GM12878 (cell line): ENCODE data around the gene INTS7. TPM values are rescaled to one million over a fixed set of nuclear protein-coding genes. Genes with fewer than 3 reads are reported as not detected.

Source experiments
- ATAC-seq: fragments of 200-7000 bp; cut with Tn5 transposase; 3 replicates; pipeline ENCODE4 v1.9.1; 2020; ENCODE audit warnings: mild to moderate bottlenecking, moderate library complexity
- BruUV-seq: library from RNA; stranded (reverse); fragments of 400-500 nt; replicated peaks from 2 replicates; lab custom pipeline; 2021; lab: Mats Ljungman, UMichigan
- CTCF ChIA-PET: fragments of 300-600 bp; sonication (Branson Sonifier 250); formaldehyde crosslinking; extraction: SDS; loops from one replicate; lab custom pipeline; 2021; ENCODE audit warnings: inconsistent platforms; lab: Yijun Ruan, JAX
- POLR2A ChIA-PET: fragments of 350-600 bp; formaldehyde crosslinking; extraction: SDS; loops from one replicate; lab custom pipeline; 2021; ENCODE audit warnings: inconsistent platforms; lab: Charles Lee
- RAD21 ChIA-PET: fragments of 300-600 bp; sonication (Branson Sonifier 250); formaldehyde crosslinking; loops from one replicate; lab custom pipeline; 2023; ENCODE audit warnings: antibody characterized with exemption; ENCODE audit not compliant: unreplicated experiment; lab: Charles Lee
- SMC1A ChIA-PET: fragments of 300-600 bp; sonication (Branson Sonifier 250); formaldehyde crosslinking; loops from one replicate; lab custom pipeline; 2023; ENCODE audit not compliant: unreplicated experiment, uncharacterized antibody; lab: Charles Lee
- DNase-seq: peaks from one replicate; pipeline ENCODE4 v3.0.0-alpha.2; 2011; ENCODE audit warnings: low read depth, low spot score
- FAIRE-seq: peaks from 3 replicates; lab custom pipeline; 2011; peaks lifted over from hg19 to GRCh38; lab: Jason Lieb, UNC
- H2AFZ ChIP-seq: 2 replicates; pipeline ENCODE4 v1.6.0; 2011; ENCODE audit warnings: low read depth, low read length, control low read depth; ENCODE audit not compliant: control insufficient read depth
- H3K27ac ChIP-seq: 2 replicates; pipeline ENCODE4 v1.5.1; 2011; ENCODE audit warnings: control low read depth; ENCODE audit not compliant: control insufficient read depth, insufficient read depth
- H3K27me3 ChIP-seq, 2 experiments: replicated peaks in 1 of 2; 2 replicates each; pipeline versions ENCODE4 v1.6.0 to v1.6.1; 2011; ENCODE audit warnings: low read length in 1 of 2; ENCODE audit not compliant: control insufficient read depth in 2 of 2, insufficient read depth in 2 of 2
- H3K36me3 ChIP-seq, 2 experiments: 2 replicates each; pipeline ENCODE4 v1.5.1; 2011; ENCODE audit warnings: low read length in 1 of 2; ENCODE audit not compliant: control insufficient read depth in 2 of 2, insufficient read depth in 2 of 2
- H3K4me1 ChIP-seq: 2 replicates; pipeline ENCODE4 v1.6.1; 2011; ENCODE audit warnings: mild to moderate bottlenecking, low read length, moderate library complexity, mixed read lengths; ENCODE audit not compliant: control insufficient read depth, insufficient read depth
- H3K4me2 ChIP-seq: 2 replicates; pipeline ENCODE4 v1.6.0; 2011; ENCODE audit warnings: control low read depth; ENCODE audit not compliant: control insufficient read depth, insufficient read depth
- H3K4me3 ChIP-seq: fragments of 200-600 bp; sonication (generic); 2 replicates; pipeline ENCODE4 v1.5.1; 2016
- H3K79me2 ChIP-seq: 2 replicates; pipeline ENCODE4 v1.6.0; 2011; ENCODE audit warnings: low read length; ENCODE audit not compliant: control insufficient read depth, insufficient read depth
- H3K9ac ChIP-seq: 2 replicates; pipeline ENCODE4 v1.8.0; 2011; ENCODE audit warnings: low read length, control low read depth, mixed read lengths; ENCODE audit not compliant: control insufficient read depth, insufficient read depth
- H3K9me3 ChIP-seq: replicated peaks from 3 replicates; pipeline ENCODE4 v1.5.1; 2011; ENCODE audit warnings: mild to moderate bottlenecking, low read length; ENCODE audit not compliant: control insufficient read depth, insufficient read depth
- H4K20me1 ChIP-seq: 2 replicates; pipeline ENCODE4 v1.6.0; 2011; ENCODE audit not compliant: control insufficient read depth, insufficient read depth
- CREM ChIP-seq: IDR thresholded peaks from 2 replicates; pipeline ENCODE4 v1.6.1; 2014; ENCODE audit warnings: antibody characterized with exemption, low read depth
- EP300 ChIP-seq, 2 experiments: fragments of 150-350 bp in 1 of 2; IDR thresholded peaks; 2 replicates each; pipeline ENCODE4 v1.6.1; 2011 to 2012; ENCODE audit warnings: low read depth in 2 of 2, low read length in 2 of 2, borderline replicate concordance in 1 of 2, improper control_type of control experiment in 1 of 2, inconsistent platforms in 1 of 2; ENCODE audit not compliant: control insufficient read depth in 1 of 2
- IKZF2 ChIP-seq, 2 experiments: fragments of 450-650 bp; IDR thresholded peaks; 2 replicates each; pipeline ENCODE4 v1.6.1; 2017; ENCODE audit warnings: mild to moderate bottlenecking in 2 of 2, moderate library complexity in 2 of 2
- KDM1A ChIP-seq: fragments of 200-600 bp; sonication (generic); IDR thresholded peaks from 2 replicates; pipeline ENCODE4 v1.6.1; 2016; ENCODE audit warnings: borderline replicate concordance
- MTA2 ChIP-seq: fragments of 450-650 bp; IDR thresholded peaks from 2 replicates; pipeline ENCODE4 v1.6.1; 2016; ENCODE audit warnings: low read depth, mild to moderate bottlenecking, moderate library complexity
- NBN ChIP-seq: fragments of 450-650 bp; IDR thresholded peaks from 2 replicates; pipeline ENCODE4 v1.6.1; 2016
- NR2F1 ChIP-seq: fragments of 450-650 bp; conservative IDR thresholded peaks from 2 replicates; pipeline ENCODE4 v1.6.1; 2017; ENCODE audit warnings: mild to moderate bottlenecking
- POLR2AphosphoS5 ChIP-seq: IDR thresholded peaks from 2 replicates; pipeline ENCODE4 v1.6.1; 2011; ENCODE audit warnings: mild to moderate bottlenecking, low read length, inconsistent platforms
- RELA ChIP-seq: fragments of 450-650 bp; IDR thresholded peaks from 2 replicates; pipeline ENCODE4 v1.8.0; 2014; ENCODE audit warnings: borderline replicate concordance; ENCODE audit not compliant: partially characterized antibody
- RFX5 ChIP-seq: IDR thresholded peaks from 2 replicates; pipeline ENCODE4 v1.6.1; 2011; ENCODE audit warnings: low read depth, low read length, improper control_type of control experiment
- RUNX3 ChIP-seq: IDR thresholded peaks from 2 replicates; pipeline ENCODE4 v1.6.1; 2012; ENCODE audit warnings: low read length, inconsistent platforms
- SIN3A ChIP-seq: IDR thresholded peaks from 2 replicates; pipeline ENCODE4 v1.6.1; 2012; ENCODE audit warnings: low read depth, low read length, improper control_type of control experiment
- SPI1 ChIP-seq: IDR thresholded peaks from 2 replicates; pipeline ENCODE4 v1.6.1; 2011; ENCODE audit warnings: low read depth, mild to moderate bottlenecking, low read length, moderate library complexity, borderline replicate concordance; ENCODE audit not compliant: insufficient read depth
- TCF12 ChIP-seq: IDR thresholded peaks from 2 replicates; pipeline ENCODE4 v1.6.1; 2011; ENCODE audit warnings: low read depth, mild to moderate bottlenecking, low read length
- WGBS: methylation state at CpG from one replicate; pipeline ENCODE4 v1.1.6; 2016; ENCODE audit warnings: low lambda C conversion rate; ENCODE audit not compliant: insufficient replicate concordance, insufficient coverage; ENCODE audit errors: missing lambda C conversion rate; 5-methylcytosine and 5-hydroxymethylcytosine counted together
- in situ Hi-C: fragments of 300-500 bp; cut with MboI; formaldehyde crosslinking; loops from 9 replicates; pipeline ENCODE4 v1.14.3; 2018; ENCODE audit warnings: mixed read lengths
- intact Hi-C: fragments of 100-400 bp; cut with micrococcal nuclease; formaldehyde crosslinking; loops from one replicate; pipeline ENCODE4 v1.14.2; 2022; ENCODE audit not compliant: unreplicated experiment
- polyA plus RNA-seq, 11 experiments: library from polyadenylated mRNA; depleted of rRNA in 4 of 11; unstranded in 6 of 11; stranded (reverse) in 5 of 11; fragments of >200 nt; fragmentation: Nextera tagmentation in 4 of 11; fragmentation: Illumina TruSeq in 1 of 11; extraction: Ambion mirVana in 4 of 11; extraction: Trizol in 1 of 11; gene quantifications; 1 replicate in 1 of 11; 2 replicates in 10 of 11; pipeline versions ENCODE4 v1.2.1 to v1.2.3, GENCODE V29; 2011 to 2016; ENCODE audit warnings: inconsistent platforms in 2 of 11, missing spikeins in 2 of 11, low read depth in 1 of 11
- total RNA-seq, 4 experiments: library from RNA; depleted of rRNA in 3 of 4; stranded (reverse); fragments of >200 nt in 3 of 4; fragmentation: Illumina TruSeq in 1 of 4; extraction: Trizol in 1 of 4; gene quantifications; 2 replicates each; pipeline versions ENCODE4 v1.2.1 to v1.2.3, GENCODE V29; 2013 to 2021
- TF ChIP-seq, protein P1 (sequence below): IDR thresholded peaks from 2 replicates; pipeline ENCODE4 v1.6.1; 2012; ENCODE audit warnings: low read depth, low read length, improper control_type of control experiment
- TF ChIP-seq, protein P2 (sequence below): IDR thresholded peaks from 2 replicates; pipeline ENCODE4 v1.6.1; 2012; ENCODE audit warnings: low read length, inconsistent platforms
- TF ChIP-seq, protein P3 (sequence below): IDR thresholded peaks from 2 replicates; pipeline ENCODE4 v1.6.1; 2011; ENCODE audit warnings: mild to moderate bottlenecking, low read depth, low read length, moderate library complexity; ENCODE audit not compliant: insufficient replicate concordance
- TF ChIP-seq, protein P4 (sequence below): fragments of 450-650 bp; IDR thresholded peaks from 2 replicates; pipeline ENCODE4 v1.6.1; 2017; ENCODE audit warnings: mild to moderate bottlenecking, moderate library complexity

Gene INTS7
- total and polyA plus RNA-seq, 10 of the 15 experiments (the other 5 are each of a cell fraction or from before 2014, with no cell fraction given) = 17.1 to 49.1 (median 26.8) TPM

DNA sequence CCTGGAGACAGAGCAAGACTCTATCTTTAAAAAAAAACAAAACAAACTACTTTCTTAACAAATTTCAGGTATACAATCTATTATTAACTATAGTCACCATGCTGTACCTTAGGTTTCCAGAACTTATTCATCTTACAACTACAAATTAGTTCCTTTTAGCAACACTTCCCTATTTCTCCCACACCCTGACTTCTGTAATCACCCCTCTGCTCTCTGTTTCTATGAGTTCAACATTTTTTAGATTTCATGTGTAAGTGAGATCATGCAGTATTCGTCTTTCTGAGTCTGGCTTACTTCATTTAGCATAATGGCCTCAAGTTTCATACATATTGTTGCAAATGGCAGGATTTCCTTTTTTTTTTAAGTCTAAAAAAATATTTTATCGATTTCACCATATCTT is 126.9 kb downstream of the INTS7 start:
- CTCF ChIA-PET = no interaction called here
- TF ChIP-seq, protein P1, sequence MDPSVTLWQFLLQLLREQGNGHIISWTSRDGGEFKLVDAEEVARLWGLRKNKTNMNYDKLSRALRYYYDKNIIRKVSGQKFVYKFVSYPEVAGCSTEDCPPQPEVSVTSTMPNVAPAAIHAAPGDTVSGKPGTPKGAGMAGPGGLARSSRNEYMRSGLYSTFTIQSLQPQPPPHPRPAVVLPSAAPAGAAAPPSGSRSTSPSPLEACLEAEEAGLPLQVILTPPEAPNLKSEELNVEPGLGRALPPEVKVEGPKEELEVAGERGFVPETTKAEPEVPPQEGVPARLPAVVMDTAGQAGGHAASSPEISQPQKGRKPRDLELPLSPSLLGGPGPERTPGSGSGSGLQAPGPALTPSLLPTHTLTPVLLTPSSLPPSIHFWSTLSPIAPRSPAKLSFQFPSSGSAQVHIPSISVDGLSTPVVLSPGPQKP = no peak
- TF ChIP-seq SIN3A (no peak), SPI1 (peak; percentile 89), RUNX3 (peak; percentile 66), IKZF2 (IDR thresholded peaks at IDR 0.05) (peak; percentile 89 to 93), NR2F1 (no peak; the same call in 1 of the 2 replicates), RELA (no peak), POLR2AphosphoS5 (no peak), MTA2 (peak; percentile 94), KDM1A (no peak), CREM (peak; percentile 45; the same call in 1 of the 2 replicates), EP300 (IDR thresholded peaks at IDR 0.05; ENCODE audit: borderline replicate concordance in 1 of 2, control insufficient read depth in 1 of 2, low read depth in 2 of 2, low read length in 2 of 2) (peak; percentile 51 to 54; a peak in 1 of 4 replicates), NBN (peak; percentile 79), TCF12 (no peak), RFX5 (no peak)
- TF ChIP-seq, protein P2, sequence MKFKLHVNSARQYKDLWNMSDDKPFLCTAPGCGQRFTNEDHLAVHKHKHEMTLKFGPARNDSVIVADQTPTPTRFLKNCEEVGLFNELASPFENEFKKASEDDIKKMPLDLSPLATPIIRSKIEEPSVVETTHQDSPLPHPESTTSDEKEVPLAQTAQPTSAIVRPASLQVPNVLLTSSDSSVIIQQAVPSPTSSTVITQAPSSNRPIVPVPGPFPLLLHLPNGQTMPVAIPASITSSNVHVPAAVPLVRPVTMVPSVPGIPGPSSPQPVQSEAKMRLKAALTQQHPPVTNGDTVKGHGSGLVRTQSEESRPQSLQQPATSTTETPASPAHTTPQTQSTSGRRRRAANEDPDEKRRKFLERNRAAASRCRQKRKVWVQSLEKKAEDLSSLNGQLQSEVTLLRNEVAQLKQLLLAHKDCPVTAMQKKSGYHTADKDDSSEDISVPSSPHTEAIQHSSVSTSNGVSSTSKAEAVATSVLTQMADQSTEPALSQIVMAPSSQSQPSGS = peak; percentile 73
- TF ChIP-seq, protein P3, sequence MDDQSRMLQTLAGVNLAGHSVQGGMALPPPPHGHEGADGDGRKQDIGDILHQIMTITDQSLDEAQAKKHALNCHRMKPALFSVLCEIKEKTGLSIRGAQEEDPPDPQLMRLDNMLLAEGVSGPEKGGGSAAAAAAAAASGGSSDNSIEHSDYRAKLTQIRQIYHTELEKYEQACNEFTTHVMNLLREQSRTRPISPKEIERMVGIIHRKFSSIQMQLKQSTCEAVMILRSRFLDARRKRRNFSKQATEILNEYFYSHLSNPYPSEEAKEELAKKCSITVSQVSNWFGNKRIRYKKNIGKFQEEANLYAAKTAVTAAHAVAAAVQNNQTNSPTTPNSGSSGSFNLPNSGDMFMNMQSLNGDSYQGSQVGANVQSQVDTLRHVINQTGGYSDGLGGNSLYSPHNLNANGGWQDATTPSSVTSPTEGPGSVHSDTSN = no peak
- TF ChIP-seq, protein P4, sequence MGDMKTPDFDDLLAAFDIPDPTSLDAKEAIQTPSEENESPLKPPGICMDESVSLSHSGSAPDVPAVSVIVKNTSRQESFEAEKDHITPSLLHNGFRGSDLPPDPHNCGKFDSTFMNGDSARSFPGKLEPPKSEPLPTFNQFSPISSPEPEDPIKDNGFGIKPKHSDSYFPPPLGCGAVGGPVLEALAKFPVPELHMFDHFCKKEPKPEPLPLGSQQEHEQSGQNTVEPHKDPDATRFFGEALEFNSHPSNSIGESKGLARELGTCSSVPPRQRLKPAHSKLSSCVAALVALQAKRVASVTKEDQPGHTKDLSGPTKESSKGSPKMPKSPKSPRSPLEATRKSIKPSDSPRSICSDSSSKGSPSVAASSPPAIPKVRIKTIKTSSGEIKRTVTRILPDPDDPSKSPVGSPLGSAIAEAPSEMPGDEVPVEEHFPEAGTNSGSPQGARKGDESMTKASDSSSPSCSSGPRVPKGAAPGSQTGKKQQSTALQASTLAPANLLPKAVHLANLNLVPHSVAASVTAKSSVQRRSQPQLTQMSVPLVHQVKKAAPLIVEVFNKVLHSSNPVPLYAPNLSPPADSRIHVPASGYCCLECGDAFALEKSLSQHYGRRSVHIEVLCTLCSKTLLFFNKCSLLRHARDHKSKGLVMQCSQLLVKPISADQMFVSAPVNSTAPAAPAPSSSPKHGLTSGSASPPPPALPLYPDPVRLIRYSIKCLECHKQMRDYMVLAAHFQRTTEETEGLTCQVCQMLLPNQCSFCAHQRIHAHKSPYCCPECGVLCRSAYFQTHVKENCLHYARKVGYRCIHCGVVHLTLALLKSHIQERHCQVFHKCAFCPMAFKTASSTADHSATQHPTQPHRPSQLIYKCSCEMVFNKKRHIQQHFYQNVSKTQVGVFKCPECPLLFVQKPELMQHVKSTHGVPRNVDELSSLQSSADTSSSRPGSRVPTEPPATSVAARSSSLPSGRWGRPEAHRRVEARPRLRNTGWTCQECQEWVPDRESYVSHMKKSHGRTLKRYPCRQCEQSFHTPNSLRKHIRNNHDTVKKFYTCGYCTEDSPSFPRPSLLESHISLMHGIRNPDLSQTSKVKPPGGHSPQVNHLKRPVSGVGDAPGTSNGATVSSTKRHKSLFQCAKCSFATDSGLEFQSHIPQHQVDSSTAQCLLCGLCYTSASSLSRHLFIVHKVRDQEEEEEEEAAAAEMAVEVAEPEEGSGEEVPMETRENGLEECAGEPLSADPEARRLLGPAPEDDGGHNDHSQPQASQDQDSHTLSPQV = no peak

More for the DNA sequence above, 126.9 kb downstream of the INTS7 start:
- BruUV-seq = no TSS peak
- POLR2A ChIA-PET = no interaction called here
- H3K36me3 ChIP-seq = no peaks in the 10 kb centered on the region
- peak overlapping the region; percentile 32; the same call in 1 of the 2 replicates for H3K4me2 ChIP-seq
- DNase-seq = peak; percentile 51
- no peak overlapping the region for H3K4me3 ChIP-seq
- peak; percentile 18 for FAIRE-seq
- whole genome bisulfite sequencing = 37% methylated on average over 2 of the region's 2 CpGs
- in situ Hi-C loops = no loop called here
- peak; percentile 94 for ATAC-seq
- H3K9ac ChIP-seq = no peak overlapping the region
- H3K27me3 ChIP-seq = no peaks in the 10 kb centered on the region
- RAD21 ChIA-PET = no interaction called here
- intact Hi-C loops = no loop called here
- peaks cover 8% of the 10 kb centered on the region; the same call in 2 of the 3 replicates for H3K9me3 ChIP-seq
- H3K27ac ChIP-seq = no peak overlapping the region
- no peaks in the 10 kb centered on the region for H3K79me2 ChIP-seq
- no peak overlapping the region for H2AFZ ChIP-seq
- SMC1A ChIA-PET = no interaction called here
- H3K4me1 ChIP-seq = peaks cover 12% of the 10 kb centered on the region
- no peaks in the 10 kb centered on the region for H4K20me1 ChIP-seq
